ENCODE results near the gene ADAMTSL3.
"Not testable (repeated sequence)": the region's sequence is repeated elsewhere in the genome, so short reads cannot be mapped to it uniquely, and the experiment has no call there.

ADAMTSL3 gene

GRCh38 chr15:84046064-84046637 is 392.2 kb downstream of the ADAMTSL3 start:
- Histone ChIP-seq H3K36me3 (ENCODE audit: control insufficient read depth, low read length) (no peaks in the 10 kb centered on the region), H3K4me1 (ENCODE audit: control insufficient read depth, low read length) (no peaks in the 10 kb centered on the region), H3K9me2 (replicated peaks; ENCODE audit: control insufficient read depth, low read length) (no peaks in the 10 kb centered on the region), H3K4me2 (ENCODE audit: low read length) (no peak overlapping the region), H4K20me1 (ENCODE audit: control insufficient read depth, insufficient read depth, low read depth, low read length) (no peaks in the 10 kb centered on the region), H3K27ac (ENCODE audit: low read depth, low read length) (no peak overlapping the region), H3K79me2 (ENCODE audit: control insufficient read depth, low read length) (no peaks in the 10 kb centered on the region), H3K4me3 (ENCODE audit: low read length) (no peak overlapping the region), H3F3A (ENCODE audit: control insufficient read depth, insufficient read depth) (no peaks in the 10 kb centered on the region), H3K27me3 (ENCODE audit: control insufficient read depth, low read length) (no peaks in the 10 kb centered on the region), H3K9me3 (ENCODE audit: control insufficient read depth, insufficient read depth, low read length) (no peaks in the 10 kb centered on the region)
- TF ChIP-seq, protein P1, sequence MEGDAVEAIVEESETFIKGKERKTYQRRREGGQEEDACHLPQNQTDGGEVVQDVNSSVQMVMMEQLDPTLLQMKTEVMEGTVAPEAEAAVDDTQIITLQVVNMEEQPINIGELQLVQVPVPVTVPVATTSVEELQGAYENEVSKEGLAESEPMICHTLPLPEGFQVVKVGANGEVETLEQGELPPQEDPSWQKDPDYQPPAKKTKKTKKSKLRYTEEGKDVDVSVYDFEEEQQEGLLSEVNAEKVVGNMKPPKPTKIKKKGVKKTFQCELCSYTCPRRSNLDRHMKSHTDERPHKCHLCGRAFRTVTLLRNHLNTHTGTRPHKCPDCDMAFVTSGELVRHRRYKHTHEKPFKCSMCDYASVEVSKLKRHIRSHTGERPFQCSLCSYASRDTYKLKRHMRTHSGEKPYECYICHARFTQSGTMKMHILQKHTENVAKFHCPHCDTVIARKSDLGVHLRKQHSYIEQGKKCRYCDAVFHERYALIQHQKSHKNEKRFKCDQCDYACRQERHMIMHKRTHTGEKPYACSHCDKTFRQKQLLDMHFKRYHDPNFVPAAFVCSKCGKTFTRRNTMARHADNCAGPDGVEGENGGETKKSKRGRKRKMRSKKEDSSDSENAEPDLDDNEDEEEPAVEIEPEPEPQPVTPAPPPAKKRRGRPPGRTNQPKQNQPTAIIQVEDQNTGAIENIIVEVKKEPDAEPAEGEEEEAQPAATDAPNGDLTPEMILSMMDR (IDR thresholded peaks at IDR 0.05; ENCODE audit: low read depth, low read length, poor library complexity, severe bottlenecking) = no peak
- TF ChIP-seq EZH2phosphoT487 (IDR thresholded peaks at IDR 0.05; ENCODE audit: borderline replicate concordance, low read length) = no peak

- not testable (repeated sequence) for H3K79me2 ChIP-seq (ENCODE audit: control insufficient read depth, low read length); H3K27me3 ChIP-seq (ENCODE audit: control insufficient read depth, low read length); H3K27ac ChIP-seq (ENCODE audit: low read depth, low read length); H3K4me2 ChIP-seq (ENCODE audit: low read length); H3K36me3 ChIP-seq (ENCODE audit: control insufficient read depth, low read length); H3K9me3 ChIP-seq (ENCODE audit: control insufficient read depth, insufficient read depth, low read length); H4K20me1 ChIP-seq (ENCODE audit: control insufficient read depth, insufficient read depth, low read depth, low read length); H3K4me3 ChIP-seq (ENCODE audit: low read length); H3K9me2 ChIP-seq (replicated peaks; ENCODE audit: control insufficient read depth, low read length); H3F3A ChIP-seq (ENCODE audit: control insufficient read depth, insufficient read depth); H3K4me1 ChIP-seq (ENCODE audit: control insufficient read depth, low read length)
These were observed 395.6 kb downstream of the ADAMTSL3 start for GRCh38 chr15:84049480-84049879.

DNA sequence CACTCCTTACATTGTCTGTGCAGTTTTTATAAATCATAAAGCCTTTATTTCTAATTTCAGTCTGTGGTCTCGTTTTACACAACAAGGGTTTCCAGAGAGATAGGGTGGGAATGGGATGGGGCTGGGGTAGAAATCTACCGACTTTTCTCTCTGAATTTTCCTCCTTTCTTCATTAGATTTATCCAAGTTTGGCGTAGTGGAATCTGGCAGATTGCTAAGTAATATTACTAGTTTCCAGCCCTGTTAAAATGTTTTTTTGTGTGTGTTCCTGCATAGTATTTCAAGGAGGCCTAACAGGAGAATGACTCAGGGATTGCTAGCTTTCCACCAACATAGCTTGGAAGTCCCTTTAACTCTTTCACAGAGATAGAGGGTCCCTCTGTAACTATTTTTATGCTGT is 396.2 kb downstream of the ADAMTSL3 start:
- Histone ChIP-seq H3K4me3 (ENCODE audit: low read length) (no peak overlapping the region), H3K27me3 (ENCODE audit: control insufficient read depth, low read length) (no peaks in the 10 kb centered on the region), H3K9me2 (replicated peaks; ENCODE audit: control insufficient read depth, low read length) (no peaks in the 10 kb centered on the region), H3K4me2 (ENCODE audit: low read length) (no peak overlapping the region), H3K36me3 (ENCODE audit: control insufficient read depth, low read length) (no peaks in the 10 kb centered on the region), H3K4me1 (ENCODE audit: control insufficient read depth, low read length) (no peaks in the 10 kb centered on the region), H3F3A (ENCODE audit: control insufficient read depth, insufficient read depth) (no peaks in the 10 kb centered on the region), H3K79me2 (ENCODE audit: control insufficient read depth, low read length) (no peaks in the 10 kb centered on the region), H3K9me3 (ENCODE audit: control insufficient read depth, insufficient read depth, low read length) (no peaks in the 10 kb centered on the region), H3K27ac (ENCODE audit: low read depth, low read length) (no peak overlapping the region), H4K20me1 (ENCODE audit: control insufficient read depth, insufficient read depth, low read depth, low read length) (no peaks in the 10 kb centered on the region)
- no peak for TF ChIP-seq EZH2phosphoT487 (IDR thresholded peaks at IDR 0.05; ENCODE audit: borderline replicate concordance, low read length)
- TF ChIP-seq, protein P1 (IDR thresholded peaks at IDR 0.05; ENCODE audit: low read depth, low read length, poor library complexity, severe bottlenecking) = no peak

DNA sequence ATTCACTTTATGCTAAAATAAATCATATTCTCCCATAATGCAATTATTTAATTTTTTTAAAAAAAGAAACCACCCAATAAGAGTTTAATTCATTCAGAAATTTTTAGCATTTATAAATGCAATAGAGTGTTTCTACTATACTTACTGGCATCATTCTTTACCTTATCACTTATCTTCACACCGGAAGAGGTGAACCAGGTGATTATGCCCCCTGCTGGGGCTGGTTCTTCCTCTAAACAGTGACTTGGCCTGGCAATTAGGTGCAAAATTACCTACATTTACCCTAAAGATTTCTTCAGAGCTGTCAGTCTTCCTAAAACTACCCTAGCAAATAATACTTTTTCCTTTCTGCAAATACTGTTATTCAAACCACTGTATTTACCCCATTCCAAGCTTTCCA is 397.2 kb downstream of the ADAMTSL3 start:
- H3F3A ChIP-seq (ENCODE audit: control insufficient read depth, insufficient read depth); H3K36me3 ChIP-seq (ENCODE audit: control insufficient read depth, low read length); H3K27me3 ChIP-seq (ENCODE audit: control insufficient read depth, low read length); H4K20me1 ChIP-seq (ENCODE audit: control insufficient read depth, insufficient read depth, low read depth, low read length); H3K4me3 ChIP-seq (ENCODE audit: low read length); H3K79me2 ChIP-seq (ENCODE audit: control insufficient read depth, low read length); H3K4me1 ChIP-seq (ENCODE audit: control insufficient read depth, low read length); H3K9me2 ChIP-seq (replicated peaks; ENCODE audit: control insufficient read depth, low read length); H3K9me3 ChIP-seq (ENCODE audit: control insufficient read depth, insufficient read depth, low read length); H3K27ac ChIP-seq (ENCODE audit: low read depth, low read length); H3K4me2 ChIP-seq (ENCODE audit: low read length): not testable (repeated sequence)

DNA sequence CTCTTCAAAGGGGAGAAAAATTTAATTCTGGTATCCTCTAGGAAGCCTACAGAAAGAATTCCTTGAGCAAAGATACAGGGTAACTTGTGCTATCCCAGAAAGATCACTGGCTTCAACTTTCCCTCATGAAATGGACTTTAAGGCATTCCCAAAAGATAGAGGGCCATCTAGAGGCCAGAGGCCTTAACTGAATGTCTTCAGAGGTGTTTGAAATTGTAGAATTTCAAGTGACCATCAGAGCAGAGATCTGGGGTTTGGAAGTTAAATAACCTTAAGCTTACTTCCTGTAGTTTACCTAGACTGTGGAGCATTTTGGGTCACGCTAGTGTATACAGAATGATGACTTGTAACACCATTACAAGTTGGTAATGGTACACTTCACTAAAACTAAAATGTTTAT is 400.6 kb downstream of the ADAMTSL3 start:
- H3K4me1 ChIP-seq (ENCODE audit: control insufficient read depth, low read length); H3K36me3 ChIP-seq (ENCODE audit: control insufficient read depth, low read length); H3K79me2 ChIP-seq (ENCODE audit: control insufficient read depth, low read length); H3K4me2 ChIP-seq (ENCODE audit: low read length); H3K4me3 ChIP-seq (ENCODE audit: low read length); H4K20me1 ChIP-seq (ENCODE audit: control insufficient read depth, insufficient read depth, low read depth, low read length); H3K9me3 ChIP-seq (ENCODE audit: control insufficient read depth, insufficient read depth, low read length); H3K27me3 ChIP-seq (ENCODE audit: control insufficient read depth, low read length); H3K9me2 ChIP-seq (replicated peaks; ENCODE audit: control insufficient read depth, low read length); H3K27ac ChIP-seq (ENCODE audit: low read depth, low read length); H3F3A ChIP-seq (ENCODE audit: control insufficient read depth, insufficient read depth): not testable (repeated sequence)
